HG02678 (cell line): Measurements from ENCODE around the gene STEAP1B.
A peak's percentile ranks its signal among the peaks of the same experiment; 100 is the strongest.
"Not testable (repeated sequence)": the region's sequence is repeated elsewhere in the genome, so short reads cannot be mapped to it uniquely, and the experiment has no call there.

Source experiments
- ATAC-seq: cut with Tn5 transposase; IDR thresholded peaks from one replicate; pipeline ENCODE4 v1.9.1; 2021; ENCODE audit warnings: mild to moderate bottlenecking, moderate library complexity; ENCODE audit not compliant: unreplicated experiment

Gene STEAP1B

GRCh38 chr7:22499888-22500689, at the start of gene STEAP1B:
TSS of gene STEAP1B (minus strand) at chr7:22500188. CDS start at chr7:22494855, 5,333 bp downstream.
- peak; percentile 96 for ATAC-seq

- ATAC-seq, result no peak
These were observed 49.1 kb upstream of the STEAP1B start for GRCh38 chr7:22549051-22549450.

GRCh38 chr7:22548313-22548712, 48.3 kb upstream of the STEAP1B start:
- no peak for ATAC-seq

- no peak for ATAC-seq
These were observed 46.8 kb upstream of the STEAP1B start for GRCh38 chr7:22546769-22547168.

GRCh38 chr7:22545529-22545928, 45.5 kb upstream of the STEAP1B start:
- no peak for ATAC-seq

GRCh38 chr7:22544245-22544644, 44.3 kb upstream of the STEAP1B start:
- no peak for ATAC-seq

GRCh38 chr7:22543169-22543568, 43.2 kb upstream of the STEAP1B start:
- ATAC-seq, result no peak

- no peak for ATAC-seq
These were observed 42.7 kb upstream of the STEAP1B start for GRCh38 chr7:22542669-22543068.

- ATAC-seq, result no peak
These were observed 42.3 kb upstream of the STEAP1B start for GRCh38 chr7:22542254-22542653.

- no peak for ATAC-seq
These were observed 41.8 kb upstream of the STEAP1B start for GRCh38 chr7:22541789-22542188.

GRCh38 chr7:22528537-22528936, 28.5 kb upstream of the STEAP1B start:
- ATAC-seq, result not testable (repeated sequence)

- not testable (repeated sequence) for ATAC-seq
These were observed 24.5 kb upstream of the STEAP1B start for GRCh38 chr7:22524353-22524947.

- not testable (repeated sequence) for ATAC-seq
These were observed 23.7 kb upstream of the STEAP1B start for GRCh38 chr7:22523478-22524352.

- ATAC-seq, result not testable (repeated sequence)
These were observed 19.6 kb upstream of the STEAP1B start for GRCh38 chr7:22519560-22519959.

- ATAC-seq, result not testable (repeated sequence)
These were observed 17.0 kb upstream of the STEAP1B start for GRCh38 chr7:22516950-22517349.

GRCh38 chr7:22514963-22515362, 15.0 kb upstream of the STEAP1B start:
- ATAC-seq, result not testable (repeated sequence)

GRCh38 chr7:22507320-22507719, 7.3 kb upstream of the STEAP1B start:
- not testable (repeated sequence) for ATAC-seq

- ATAC-seq, result not testable (repeated sequence)
These were observed 6.5 kb upstream of the STEAP1B start for GRCh38 chr7:22506316-22507020.

GRCh38 chr7:22504519-22504918, 4.5 kb upstream of the STEAP1B start:
- not testable (repeated sequence) for ATAC-seq

GRCh38 chr7:22502104-22502503, 2.1 kb upstream of the STEAP1B start:
- ATAC-seq, result not testable (repeated sequence)

- not testable (repeated sequence) for ATAC-seq
These were observed 1.3 kb upstream of the STEAP1B start for GRCh38 chr7:22501336-22501735.
